ENCODE results near the gene ZDHHC20.

ZDHHC20 gene

GRCh38 chr13:21461131-21461530 is 2.0 kb upstream of the ZDHHC20 start:
- FAIRE-seq (no peak), DNase-seq (ENCODE audit: insufficient read length, low spot score) (no peak)
- no peak for TF ChIP-seq POLR2A (IDR thresholded peaks at IDR 0.05; ENCODE audit: low read depth, low read length)

- TF ChIP-seq POLR2A (IDR thresholded peaks at IDR 0.05; ENCODE audit: low read depth, low read length), result no peak
- FAIRE-seq (no peak), DNase-seq (ENCODE audit: insufficient read length, low spot score) (peak; percentile 10)
Observed at GRCh38 chr13:21458451-21458812, 671 bp downstream of the ZDHHC20 start.

- no peak for DNase-seq (ENCODE audit: insufficient read length, low spot score)
- no peak for FAIRE-seq
- TF ChIP-seq POLR2A (IDR thresholded peaks at IDR 0.05; ENCODE audit: low read depth, low read length), result no peak
Observed at GRCh38 chr13:21453387-21454081, 5.6 kb downstream of the ZDHHC20 start.

- no peak for FAIRE-seq
- no peak for TF ChIP-seq POLR2A (IDR thresholded peaks at IDR 0.05; ENCODE audit: low read depth, low read length)
- no peak for DNase-seq (ENCODE audit: insufficient read length, low spot score)
Observed at GRCh38 chr13:21450936-21451335, 8.2 kb downstream of the ZDHHC20 start.

GRCh38 chr13:21446656-21447055 is 12.4 kb downstream of the ZDHHC20 start:
- DNase-seq (ENCODE audit: insufficient read length, low spot score) (no peak), FAIRE-seq (no peak)
- TF ChIP-seq POLR2A (IDR thresholded peaks at IDR 0.05; ENCODE audit: low read depth, low read length), result no peak

- no peak for TF ChIP-seq POLR2A (IDR thresholded peaks at IDR 0.05; ENCODE audit: low read depth, low read length)
- DNase-seq (ENCODE audit: insufficient read length, low spot score) (no peak), FAIRE-seq (no peak)
Observed at GRCh38 chr13:21445759-21446158, 13.3 kb downstream of the ZDHHC20 start.

GRCh38 chr13:21443171-21443570 is 15.9 kb downstream of the ZDHHC20 start:
- FAIRE-seq (no peak), DNase-seq (ENCODE audit: insufficient read length, low spot score) (no peak)
- TF ChIP-seq POLR2A (IDR thresholded peaks at IDR 0.05; ENCODE audit: low read depth, low read length), result no peak

- FAIRE-seq (no peak), DNase-seq (ENCODE audit: insufficient read length, low spot score) (no peak)
- no peak for TF ChIP-seq POLR2A (IDR thresholded peaks at IDR 0.05; ENCODE audit: low read depth, low read length)
Observed at GRCh38 chr13:21436582-21436981, 22.5 kb downstream of the ZDHHC20 start.

- peak; percentile 71 for FAIRE-seq
- DNase-seq (ENCODE audit: insufficient read length, low spot score), result peak; percentile 26
- TF ChIP-seq POLR2A (IDR thresholded peaks at IDR 0.05; ENCODE audit: low read depth, low read length), result no peak
Observed at GRCh38 chr13:21435687-21436151, 23.4 kb downstream of the ZDHHC20 start.

GRCh38 chr13:21435231-21435630 is 23.9 kb downstream of the ZDHHC20 start:
- FAIRE-seq (no peak), DNase-seq (ENCODE audit: insufficient read length, low spot score) (no peak)
- no peak for TF ChIP-seq POLR2A (IDR thresholded peaks at IDR 0.05; ENCODE audit: low read depth, low read length)

- DNase-seq (ENCODE audit: insufficient read length, low spot score) (no peak), FAIRE-seq (no peak)
- TF ChIP-seq POLR2A (IDR thresholded peaks at IDR 0.05; ENCODE audit: low read depth, low read length), result no peak
Observed at GRCh38 chr13:21434588-21434987, 24.5 kb downstream of the ZDHHC20 start.

GRCh38 chr13:21429211-21429610 is 29.9 kb downstream of the ZDHHC20 start:
- no peak for DNase-seq (ENCODE audit: insufficient read length, low spot score)
- TF ChIP-seq POLR2A (IDR thresholded peaks at IDR 0.05; ENCODE audit: low read depth, low read length), result no peak
- no peak for FAIRE-seq

GRCh38 chr13:21427741-21428140 is 31.4 kb downstream of the ZDHHC20 start:
- FAIRE-seq, result no peak
- no peak for TF ChIP-seq POLR2A (IDR thresholded peaks at IDR 0.05; ENCODE audit: low read depth, low read length)
- DNase-seq (ENCODE audit: insufficient read length, low spot score), result no peak

GRCh38 chr13:21426238-21426637 is 32.9 kb downstream of the ZDHHC20 start:
- DNase-seq (ENCODE audit: insufficient read length, low spot score) (no peak), FAIRE-seq (no peak)
- no peak for TF ChIP-seq POLR2A (IDR thresholded peaks at IDR 0.05; ENCODE audit: low read depth, low read length)

GRCh38 chr13:21420706-21421105 is 38.4 kb downstream of the ZDHHC20 start:
- peak; percentile 58 for FAIRE-seq
- TF ChIP-seq POLR2A (IDR thresholded peaks at IDR 0.05; ENCODE audit: low read depth, low read length), result no peak
- DNase-seq (ENCODE audit: insufficient read length, low spot score), result no peak
